HG03025 (cell line): ENCODE measurements around the gene MRPL36.
"Not testable (repeated sequence)": the region's sequence is repeated elsewhere in the genome, so short reads cannot be mapped to it uniquely, and the experiment has no call there.

Source experiments
- ATAC-seq: cut with Tn5 transposase; IDR thresholded peaks from one replicate; pipeline ENCODE4 v1.9.1; 2021; ENCODE audit warnings: mild to moderate bottlenecking, moderate library complexity; ENCODE audit not compliant: unreplicated experiment, low FRiP score

MRPL36 gene

DNA sequence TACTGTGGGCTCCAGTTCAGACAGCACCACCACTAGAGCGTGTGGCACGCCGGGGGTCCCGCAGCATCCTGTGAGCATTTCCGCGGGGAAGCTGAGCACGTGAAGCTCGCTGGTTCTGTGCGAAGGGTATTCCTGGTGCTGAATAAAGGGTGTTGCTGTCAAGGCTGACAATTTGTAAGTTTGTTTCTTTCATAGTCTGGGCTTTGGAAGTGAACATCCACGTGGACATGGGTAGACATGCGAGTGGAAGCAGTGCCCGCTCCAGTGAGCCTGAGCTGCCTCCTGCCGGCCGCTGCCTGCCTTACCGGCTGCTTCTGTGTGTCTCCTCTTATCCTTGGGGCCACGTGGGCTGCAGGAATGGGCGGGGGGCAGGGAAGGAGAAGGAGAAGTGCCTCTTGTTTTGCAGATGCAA, 16.2 kb upstream of the MRPL36 start:
- no peak for ATAC-seq

DNA sequence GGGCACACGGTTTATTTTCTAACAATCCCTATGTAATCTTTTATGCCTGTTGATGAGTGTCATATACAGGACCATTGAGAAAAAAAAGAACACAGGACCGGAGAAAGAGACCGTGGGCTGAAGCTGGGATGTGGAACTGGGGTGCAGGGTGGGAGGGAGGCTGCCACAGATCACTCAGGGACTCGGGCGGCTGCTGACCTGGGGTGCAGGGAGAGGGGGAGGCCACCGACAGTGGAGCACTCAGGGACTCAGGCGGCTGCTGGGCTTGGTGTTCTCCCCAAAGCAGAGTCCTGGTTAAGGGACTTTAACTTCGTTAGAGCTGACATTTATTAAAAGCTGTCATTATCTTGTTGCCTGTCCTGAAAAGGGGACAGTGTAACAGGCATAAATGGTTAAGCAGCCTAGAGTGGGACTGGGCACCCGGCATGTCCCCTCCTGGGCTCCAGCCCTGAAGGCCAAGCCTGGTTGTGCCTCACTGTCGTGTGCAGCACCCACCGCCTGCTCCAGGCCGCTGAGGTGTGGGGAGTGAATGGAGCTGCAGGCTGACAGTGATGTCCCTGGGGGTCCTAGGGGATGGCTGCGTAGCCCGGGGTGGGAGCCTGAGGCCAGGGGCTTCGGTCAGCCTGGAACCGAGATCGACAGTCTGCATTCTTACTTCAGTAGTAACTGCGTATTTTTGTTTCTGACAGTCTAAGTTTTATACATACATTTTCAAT, 15.6 kb upstream of the MRPL36 start:
- ATAC-seq: no peak

DNA sequence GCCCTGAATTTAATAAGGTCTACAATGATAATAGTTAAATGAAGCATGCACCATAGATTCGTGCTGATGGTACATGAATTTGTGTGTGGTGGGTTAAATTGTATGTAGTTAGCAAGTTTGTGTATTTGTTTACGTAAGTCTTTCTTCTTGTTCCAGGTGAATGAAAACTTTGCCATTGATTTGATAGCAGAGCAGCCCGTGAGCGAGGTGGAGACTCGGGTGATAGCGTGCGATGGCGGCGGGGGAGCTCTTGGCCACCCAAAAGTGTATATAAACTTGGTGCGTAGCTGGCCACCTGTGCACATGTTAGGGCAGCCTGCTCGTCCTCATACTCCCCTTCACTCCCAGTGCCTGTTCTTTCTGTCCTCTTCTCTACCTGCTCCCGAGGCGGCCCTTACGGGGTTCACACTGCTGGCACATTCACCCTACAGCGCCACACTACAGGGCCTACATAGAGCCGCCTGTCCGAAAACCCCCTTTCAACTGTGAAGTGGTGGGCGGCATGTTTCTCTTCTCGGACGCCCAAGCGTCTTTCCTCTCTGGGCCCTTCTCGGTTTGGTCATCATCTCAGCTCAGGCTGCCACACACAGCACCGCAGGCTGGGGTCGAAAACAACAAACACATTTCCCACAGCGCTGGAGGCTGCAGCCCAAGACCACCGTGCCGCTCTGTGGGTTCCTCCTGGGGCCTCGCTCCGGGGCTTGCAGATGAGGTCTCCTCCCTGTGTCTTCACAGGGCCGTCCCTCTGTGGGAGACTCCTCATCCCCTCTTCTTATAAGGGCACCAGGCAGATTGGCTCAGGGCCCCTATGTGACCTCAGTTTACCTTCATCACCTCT, 14.8 kb upstream of the MRPL36 start:
- ATAC-seq: no peak

DNA sequence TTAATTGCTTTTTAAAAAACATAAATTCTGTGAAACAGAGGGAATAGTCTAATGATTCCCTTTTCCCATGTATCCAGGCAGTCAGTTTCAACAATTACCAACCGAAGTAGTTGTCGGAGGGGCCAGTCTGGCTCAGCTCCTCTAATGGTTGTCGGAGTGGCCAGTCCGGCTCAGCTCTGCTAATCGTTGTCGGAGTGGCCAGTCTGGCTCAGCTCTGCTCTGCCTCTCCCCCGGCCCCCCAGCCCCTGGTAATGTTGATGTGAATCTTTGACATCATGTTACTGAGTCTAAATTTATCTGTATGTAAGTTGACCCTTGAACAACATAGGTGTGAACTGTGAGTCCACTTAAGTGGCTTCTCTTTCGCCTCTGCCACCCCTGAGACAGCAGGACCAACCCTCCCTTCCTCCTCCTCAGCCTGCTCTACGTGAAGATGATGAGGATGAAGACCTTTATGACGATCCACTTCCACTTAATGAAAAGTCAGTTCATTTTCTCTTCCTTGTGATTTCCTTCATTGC, 11.0 kb upstream of the MRPL36 start:
- no peak for ATAC-seq

DNA sequence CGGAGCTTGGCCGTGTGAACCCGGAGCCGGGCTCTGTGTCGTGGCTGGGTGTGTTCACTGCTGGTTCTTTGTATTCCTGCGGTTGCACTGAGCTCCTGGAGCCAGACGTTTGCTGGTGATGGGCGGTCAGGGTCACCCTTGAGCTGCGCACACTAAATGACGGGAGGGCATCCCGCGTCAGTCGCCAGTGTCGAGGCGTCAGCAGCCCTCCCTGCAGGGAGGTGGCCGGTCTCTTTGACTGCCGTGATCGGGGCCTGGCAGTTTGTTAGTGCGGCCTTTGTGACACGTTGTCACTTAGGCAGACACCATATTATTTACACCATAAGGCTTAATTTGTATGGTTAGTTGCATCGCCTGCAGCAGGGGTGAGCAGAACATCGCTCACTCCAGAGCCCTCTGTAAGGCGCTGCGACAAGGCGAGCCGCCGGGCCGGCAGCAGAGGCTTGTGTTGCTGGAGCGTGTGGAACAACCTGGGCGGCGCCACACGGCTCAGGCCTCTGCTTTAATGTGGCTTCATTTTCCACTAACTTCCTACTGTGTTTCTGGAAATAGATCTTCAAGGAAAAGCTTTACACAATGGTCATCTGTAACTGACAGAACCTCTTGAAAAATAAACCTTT, 9.9 kb upstream of the MRPL36 start:
- ATAC-seq: no peak

DNA sequence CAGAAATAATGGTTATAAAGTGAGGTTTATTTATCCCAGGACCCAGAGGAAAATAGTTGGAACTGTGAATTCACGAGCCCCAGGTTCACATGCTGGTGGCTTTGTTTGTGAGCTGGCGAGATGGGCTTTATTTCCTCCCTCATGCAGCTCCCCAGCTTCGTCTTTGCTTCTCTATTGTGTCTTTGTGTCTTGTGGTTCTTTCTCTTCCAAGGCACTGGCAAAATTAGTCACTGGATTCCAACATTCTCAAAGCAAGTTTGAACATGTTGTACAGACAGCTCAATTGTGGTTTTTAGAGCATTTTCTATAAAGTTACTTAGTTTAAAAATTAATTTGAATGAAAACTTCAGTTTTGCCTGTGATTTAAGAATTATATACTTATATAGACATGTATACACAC, 8.8 kb upstream of the MRPL36 start:
- no peak for ATAC-seq

DNA sequence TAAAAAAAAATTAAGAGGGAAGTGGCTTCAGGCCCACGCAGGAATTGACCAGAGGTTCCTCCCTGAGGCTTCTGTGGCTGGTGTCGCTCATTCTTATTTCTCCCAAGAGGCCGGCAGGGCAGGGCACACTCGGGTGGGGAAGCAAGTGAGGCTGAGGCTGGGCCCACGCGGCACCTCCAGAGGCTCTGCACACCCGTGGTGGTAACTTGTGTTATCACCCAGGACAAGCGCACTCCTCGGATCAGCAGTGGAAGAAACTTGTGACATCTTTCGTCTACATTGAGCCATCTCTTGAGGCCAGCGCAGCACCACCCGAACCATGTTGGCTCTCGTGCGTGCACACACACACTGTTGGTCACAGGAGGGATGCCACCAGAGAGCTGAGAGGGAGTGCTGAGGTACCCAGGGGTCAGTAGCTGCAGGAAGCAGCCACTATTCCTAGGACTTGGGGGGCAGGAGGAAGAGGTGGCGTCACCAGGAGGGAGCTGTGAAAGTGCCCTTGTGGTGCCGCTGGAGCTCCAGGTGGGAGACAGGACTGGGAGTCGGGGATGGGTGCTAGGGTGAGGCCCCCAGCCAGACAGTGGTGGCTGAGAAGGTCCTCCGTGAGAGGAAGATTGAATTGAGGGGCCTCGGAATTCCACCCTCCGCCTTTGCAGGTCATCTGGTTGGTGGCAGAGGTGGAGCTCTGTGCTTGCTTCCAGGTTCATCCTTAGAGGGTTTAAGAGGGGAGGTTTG, 8.0 kb upstream of the MRPL36 start:
- ATAC-seq: no peak

DNA sequence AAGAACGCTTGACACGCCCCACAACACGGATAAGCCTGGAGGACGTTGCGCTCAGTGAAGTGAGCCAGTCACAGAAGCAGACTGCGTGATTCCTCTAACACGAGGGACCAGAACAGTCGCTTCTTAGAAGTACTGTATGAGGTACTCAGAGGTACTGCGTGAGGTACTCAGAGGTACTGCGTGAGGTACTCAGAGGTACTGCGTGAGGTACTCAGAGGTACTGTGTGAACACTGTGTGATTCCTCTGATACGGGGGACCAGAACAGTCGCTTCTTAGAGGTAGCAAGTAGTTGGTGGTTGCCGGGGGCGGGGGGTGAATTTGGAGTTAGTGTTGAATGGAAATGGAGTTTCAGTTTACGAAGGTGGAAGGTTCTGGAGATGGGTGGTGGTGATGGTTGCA, 7.3 kb upstream of the MRPL36 start:
- ATAC-seq: no peak

DNA sequence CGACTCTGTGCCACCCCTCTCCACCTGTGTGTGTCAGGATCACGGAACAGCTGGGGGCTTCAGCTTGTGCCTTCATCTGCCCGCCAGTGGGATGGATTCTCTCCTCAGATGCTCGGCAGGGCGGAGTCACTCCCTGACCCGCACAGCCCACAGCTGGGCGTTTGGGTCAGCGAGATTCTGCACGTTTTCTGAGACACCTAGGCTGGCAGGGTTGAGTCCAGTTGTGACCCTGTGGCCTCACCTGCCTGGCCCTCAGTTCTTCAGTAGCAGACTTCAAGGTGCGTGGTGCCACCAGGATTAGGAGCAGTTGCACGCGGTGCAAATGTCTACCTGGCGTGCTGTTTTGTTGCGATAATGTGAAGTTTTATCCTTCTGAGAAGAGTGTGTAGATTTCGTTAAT, 6.6 kb upstream of the MRPL36 start:
- ATAC-seq: no peak

DNA sequence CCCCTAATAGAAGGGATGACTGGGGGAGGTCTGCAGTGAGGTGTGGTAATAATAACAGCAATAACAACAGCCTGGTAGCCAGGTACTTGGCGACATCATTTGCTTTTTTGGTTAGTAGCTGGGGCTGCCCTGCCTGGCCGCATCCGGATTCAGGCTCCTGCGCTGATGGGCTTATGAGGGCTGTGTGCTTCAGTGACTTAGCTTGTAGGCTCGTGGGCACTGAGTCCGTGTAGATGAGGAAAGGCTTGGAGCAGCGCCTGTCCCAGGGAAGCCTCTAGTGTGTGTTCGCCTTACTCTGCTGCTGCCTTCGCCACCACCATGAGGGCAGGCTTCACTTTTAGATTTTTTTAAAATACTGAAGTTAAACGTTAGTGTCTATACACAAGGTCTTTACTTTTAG, 6.1 kb upstream of the MRPL36 start:
- no peak for ATAC-seq

DNA sequence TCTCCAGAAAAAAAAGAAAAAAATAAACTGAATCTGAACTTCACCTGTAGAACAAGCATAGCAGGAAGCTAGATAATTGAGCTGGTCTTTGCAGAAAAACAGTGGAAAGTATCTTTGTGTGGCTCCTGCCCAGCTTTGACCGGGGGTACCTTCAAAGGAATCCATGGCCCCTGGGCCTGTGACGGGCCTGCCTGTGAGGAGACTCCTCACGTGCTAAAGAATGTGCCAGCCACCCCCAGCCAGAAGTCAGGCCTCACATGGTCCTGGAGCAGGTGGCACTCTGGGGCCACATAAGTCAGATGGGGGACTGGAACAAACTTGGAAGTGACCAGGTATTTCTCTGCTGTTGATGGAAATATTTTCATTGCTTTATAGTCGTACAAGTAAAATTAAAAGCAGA, 5.7 kb upstream of the MRPL36 start:
- ATAC-seq: no peak

DNA sequence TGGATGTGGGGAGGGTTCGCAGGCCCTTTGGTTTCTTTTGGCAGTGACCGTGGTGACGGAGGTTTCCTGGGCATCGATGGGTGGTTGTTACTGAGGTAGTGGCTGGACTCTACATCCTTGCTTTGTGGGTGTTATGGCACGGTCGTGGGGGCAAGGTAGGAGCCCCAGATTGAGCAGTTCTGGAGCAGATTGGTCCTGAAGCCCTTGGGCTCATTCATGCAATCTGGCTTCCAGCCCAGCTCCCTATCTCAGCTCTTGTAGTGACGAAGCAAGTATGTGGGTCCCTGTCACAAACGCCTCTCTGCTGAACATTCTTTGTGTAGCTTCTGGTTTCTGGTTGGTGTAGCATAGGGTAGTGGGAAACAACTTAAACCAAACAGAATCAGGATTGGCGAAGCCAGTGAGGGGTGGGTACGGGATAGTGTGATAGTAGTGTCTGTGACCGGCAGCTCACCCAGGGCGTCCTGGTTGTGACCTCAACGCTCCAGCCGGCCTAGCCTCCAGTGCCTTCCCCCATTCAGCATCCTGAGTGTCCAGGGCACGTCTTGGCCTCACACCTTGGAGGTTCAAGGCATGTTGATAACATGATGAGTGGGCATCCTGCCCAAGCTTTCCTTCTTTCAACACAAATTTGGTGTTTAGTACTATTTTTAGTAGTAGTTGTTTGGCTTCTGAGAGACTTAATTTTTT, 4.5 kb upstream of the MRPL36 start:
- ATAC-seq: no peak

DNA sequence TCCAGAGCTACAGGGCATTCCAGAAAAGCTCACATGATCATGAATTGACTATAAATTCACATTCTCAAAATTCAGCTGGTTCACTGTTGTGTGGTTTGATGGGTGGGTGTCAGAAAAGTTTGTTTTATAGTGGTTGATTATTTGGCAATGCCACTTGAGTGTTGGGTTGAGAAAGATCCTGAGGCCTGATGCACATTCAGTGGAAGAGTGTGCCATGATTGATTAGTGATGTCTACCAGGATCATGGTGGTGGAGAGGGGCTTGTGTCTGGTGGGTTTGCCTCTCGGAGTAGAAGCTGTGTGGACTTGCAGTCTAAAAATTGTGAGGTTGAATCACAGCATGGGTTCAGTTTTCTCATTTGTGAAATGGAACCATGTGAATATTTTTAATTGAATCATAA, 3.6 kb upstream of the MRPL36 start:
- ATAC-seq: no peak

DNA sequence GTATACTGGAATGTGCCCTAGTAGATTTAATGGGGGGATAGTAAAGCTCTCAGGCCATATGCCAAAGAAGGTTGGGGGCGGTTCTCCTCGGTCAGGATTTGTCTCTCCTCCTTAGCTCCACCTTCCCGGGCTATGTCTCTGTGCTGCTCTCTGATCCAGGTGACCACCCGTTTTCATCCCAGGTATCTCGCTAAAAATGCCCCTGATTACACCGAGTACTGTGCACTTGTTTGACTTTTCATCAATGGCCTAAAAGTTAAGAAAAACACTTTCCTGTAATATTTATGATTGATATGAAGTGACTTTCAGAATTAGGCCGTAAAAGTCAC, 2.3 kb upstream of the MRPL36 start:
- ATAC-seq: no peak

DNA sequence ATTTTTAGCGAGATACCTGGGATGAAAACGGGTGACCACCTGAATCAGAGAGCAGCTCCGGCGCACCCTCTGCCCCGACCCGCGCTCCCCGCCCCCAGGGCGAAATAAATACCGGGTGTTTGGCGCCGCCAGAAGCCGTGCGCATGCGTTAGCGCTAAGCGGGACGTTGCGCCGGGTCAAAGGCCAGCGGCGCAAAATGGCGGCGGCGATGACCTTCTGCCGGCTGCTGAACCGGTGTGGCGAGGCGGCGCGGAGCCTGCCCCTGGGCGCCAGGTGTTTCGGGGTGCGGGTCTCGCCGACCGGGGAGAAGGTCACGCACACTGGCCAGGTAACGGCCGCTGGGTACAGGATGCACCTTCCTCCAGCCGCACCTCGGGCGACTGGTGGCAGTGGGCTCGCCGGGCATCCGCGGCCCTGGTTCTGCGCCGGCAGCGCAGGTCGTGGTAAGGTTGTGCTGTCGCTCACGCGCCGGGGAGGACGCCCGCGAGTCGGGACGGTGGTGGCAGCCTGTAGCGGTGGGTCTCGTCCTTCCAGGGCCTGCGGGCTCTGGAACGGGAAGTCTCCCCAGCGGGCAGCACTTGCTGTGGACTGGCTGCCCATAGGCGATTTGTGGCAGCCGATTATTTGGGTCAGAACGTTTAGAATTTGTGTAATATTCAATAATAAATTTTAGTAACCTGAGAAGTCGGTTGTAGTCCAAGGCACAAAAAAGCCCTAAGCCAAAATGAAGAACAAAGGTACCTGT, 1.8 kb upstream of the MRPL36 start, which contains the start of gene NDUFS6:
Gene NDUFS6 (plus strand): TSS at position 186 of the 745 bp plus-strand sequence. CDS start 11 bp downstream, at position 197.
- peak; percentile 51 for ATAC-seq

DNA sequence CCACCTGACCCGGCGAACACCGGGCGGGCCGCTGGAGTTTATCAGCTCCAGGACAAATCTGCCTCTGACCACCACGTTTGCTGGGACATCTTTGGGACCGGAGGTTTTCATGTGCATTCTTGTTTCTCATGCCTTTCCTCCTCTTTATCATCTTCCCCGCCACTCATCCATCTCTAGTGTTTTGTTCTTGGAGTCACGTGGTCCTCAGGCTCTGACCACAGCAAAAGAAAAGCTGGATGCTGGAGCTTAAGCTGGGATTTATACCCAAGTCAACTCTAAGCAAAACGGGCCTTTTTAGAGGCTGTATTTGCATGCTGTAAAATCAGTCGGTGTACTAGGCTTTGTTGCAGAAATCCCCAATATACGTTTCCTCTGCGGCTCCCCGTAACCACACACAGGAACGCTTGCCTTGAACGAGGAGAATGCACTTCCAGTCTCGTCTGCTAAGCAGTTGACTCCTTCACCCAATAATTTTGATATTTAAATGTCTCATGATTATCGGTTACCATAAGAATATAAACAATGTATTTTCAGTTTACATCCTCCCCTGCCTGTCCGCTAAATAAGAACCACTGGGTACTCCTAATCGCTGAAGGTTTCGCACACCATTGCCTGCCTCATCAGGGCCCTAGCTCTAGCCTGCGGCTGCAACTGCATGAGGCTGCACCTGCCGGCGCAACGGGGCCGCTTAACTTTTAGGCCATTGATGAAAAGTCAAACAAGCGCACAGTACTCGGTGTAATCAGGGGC, 1.0 kb upstream of the MRPL36 start:
- peak; percentile 40 for ATAC-seq

DNA sequence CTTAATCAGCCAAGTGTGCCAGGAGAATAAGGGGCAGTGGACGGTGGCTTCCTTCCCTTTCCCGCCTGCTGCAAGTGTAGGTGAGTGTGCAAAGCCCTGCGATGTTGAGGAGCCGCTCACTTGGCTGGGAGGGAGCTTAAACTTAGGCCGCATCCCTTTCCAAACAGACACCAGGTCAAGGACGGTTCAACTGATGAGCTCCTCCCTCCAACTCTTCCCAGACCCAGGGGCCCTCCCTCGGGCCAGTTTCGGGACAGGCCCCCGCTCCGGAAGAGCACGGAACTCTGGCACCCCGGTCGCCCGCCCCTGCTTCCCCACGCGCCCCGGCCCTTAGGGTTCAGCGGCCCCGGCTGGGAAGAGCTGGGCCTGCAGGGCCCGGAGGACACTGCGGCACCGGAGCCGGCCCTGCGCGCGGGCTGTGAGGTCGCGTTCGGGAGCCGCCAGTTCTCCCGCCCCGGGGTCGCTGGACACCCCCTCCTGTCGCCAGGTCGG, 481 bp downstream of the MRPL36 start:
- peak; percentile 18 for ATAC-seq

DNA sequence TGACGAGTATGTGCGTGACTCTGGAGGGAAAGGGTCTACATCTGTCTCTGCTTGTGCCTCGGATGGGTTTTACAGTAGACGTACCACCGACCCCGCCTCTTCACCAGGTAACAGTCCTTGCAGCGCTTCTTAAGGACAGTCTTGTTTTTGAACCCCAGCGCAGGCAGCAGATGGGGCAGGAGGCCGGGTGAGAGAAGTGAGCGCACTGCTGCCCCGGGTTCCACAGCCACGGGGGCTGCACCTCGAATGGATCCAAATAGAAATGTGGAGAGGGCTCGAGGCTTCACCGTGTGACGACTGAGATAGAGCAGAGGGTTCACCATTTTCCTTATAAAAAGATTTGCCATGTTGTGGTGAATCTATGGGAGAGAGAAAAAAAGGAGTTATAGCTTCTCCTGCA, 1.0 kb downstream of the MRPL36 start:
- not testable (repeated sequence) for ATAC-seq

DNA sequence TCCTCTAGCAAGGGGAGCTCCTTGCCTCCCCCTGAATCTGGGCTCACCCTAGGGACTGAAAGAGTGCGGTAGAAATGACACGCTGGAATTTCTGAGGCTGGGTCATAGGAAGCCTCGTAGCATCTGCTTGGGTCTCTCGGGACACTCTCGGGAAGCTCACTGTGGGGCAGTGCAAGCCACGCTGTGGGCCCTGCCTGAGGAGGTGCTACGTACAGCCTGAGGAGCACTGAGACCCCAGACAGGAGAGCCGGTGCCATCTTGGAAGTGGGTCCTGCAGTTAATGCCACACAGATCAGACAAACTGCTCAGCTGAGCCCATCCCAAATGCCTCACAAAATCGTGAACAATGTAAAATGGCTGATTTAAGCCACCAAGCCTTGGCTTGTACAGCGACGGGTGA, 1.8 kb downstream of the MRPL36 start:
- no peak for ATAC-seq
